Ammon's horn (tissue), 1 donor: Measurements from ENCODE around the gene NLGN1.
"Not testable (repeated sequence)": the region's sequence is repeated elsewhere in the genome, so short reads cannot be mapped to it uniquely, and the experiment has no call there.

ENCODE experiments used
- DNase-seq: peaks from one replicate; pipeline ENCODE4 v3.0.0-alpha.2; 2016; ENCODE audit warnings: low spot score

Gene NLGN1

GRCh38 chr3:173556546-173556945 lies 159.0 kb downstream of the NLGN1 start:
- no peak for DNase-seq

GRCh38 chr3:173567997-173568396 lies 170.5 kb downstream of the NLGN1 start:
- no peak for DNase-seq

GRCh38 chr3:173568623-173569022 lies 171.1 kb downstream of the NLGN1 start:
- DNase-seq: no peak

- no peak for DNase-seq
These were observed 186.0 kb downstream of the NLGN1 start for GRCh38 chr3:173583496-173583895.

- peak; percentile 43 for DNase-seq
These were observed 186.7 kb downstream of the NLGN1 start for GRCh38 chr3:173584093-173584837.

- peak; percentile 74 for DNase-seq
These were observed 187.6 kb downstream of the NLGN1 start for GRCh38 chr3:173584838-173585831.

GRCh38 chr3:173586166-173586565 lies 188.6 kb downstream of the NLGN1 start:
- no peak for DNase-seq

GRCh38 chr3:173587055-173587454 lies 189.5 kb downstream of the NLGN1 start:
- no peak for DNase-seq

GRCh38 chr3:173588556-173588955 lies 191.0 kb downstream of the NLGN1 start:
- DNase-seq: no peak

GRCh38 chr3:173589116-173589515 lies 191.6 kb downstream of the NLGN1 start:
- DNase-seq: no peak

- no peak for DNase-seq
These were observed 193.9 kb downstream of the NLGN1 start for GRCh38 chr3:173591401-173591800.

- DNase-seq: not testable (repeated sequence)
These were observed 197.3 kb downstream of the NLGN1 start for GRCh38 chr3:173594881-173595280.

- DNase-seq: no peak
These were observed 202.1 kb downstream of the NLGN1 start for GRCh38 chr3:173599673-173600072.

- no peak for DNase-seq
These were observed 217.0 kb downstream of the NLGN1 start for GRCh38 chr3:173614522-173614921.

GRCh38 chr3:173615661-173616060 lies 218.1 kb downstream of the NLGN1 start:
- no peak for DNase-seq

GRCh38 chr3:173617490-173617889 lies 219.9 kb downstream of the NLGN1 start:
- no peak for DNase-seq

- DNase-seq: no peak
These were observed 220.6 kb downstream of the NLGN1 start for GRCh38 chr3:173618148-173618547.

- no peak for DNase-seq
These were observed 221.2 kb downstream of the NLGN1 start for GRCh38 chr3:173618703-173619102.

- peak; percentile 25 for DNase-seq
These were observed 224.6 kb downstream of the NLGN1 start for GRCh38 chr3:173622166-173622565.

GRCh38 chr3:173624086-173624485 lies 226.5 kb downstream of the NLGN1 start:
- no peak for DNase-seq

GRCh38 chr3:173630849-173631248 lies 233.3 kb downstream of the NLGN1 start:
- no peak for DNase-seq

GRCh38 chr3:173632945-173633344 lies 235.4 kb downstream of the NLGN1 start:
- no peak for DNase-seq

- no peak for DNase-seq
These were observed 238.3 kb downstream of the NLGN1 start for GRCh38 chr3:173635826-173636225.
